ENCODE measurements around the gene TTC21B. TPM values are rescaled to one million over a fixed set of nuclear protein-coding genes. Genes with fewer than 3 reads are reported as not detected.

TTC21B gene
- total and polyA plus RNA-seq, 10 of the 15 experiments (the other 5 are each of a cell fraction or from before 2014, with no cell fraction given): 2.7 to 22.4 (median 11.3) TPM

- DNase-seq (ENCODE audit: low read depth, low spot score) (no peak), ATAC-seq (no peak), FAIRE-seq (no peak)
- H3K36me3 ChIP-seq (ENCODE audit: control insufficient read depth in 2 of 2, insufficient read depth in 2 of 2, low read length in 1 of 2): no peaks in the 10 kb centered on the region; a peak in 1 of 4 replicates
- no peak overlapping the region for H3K4me2 ChIP-seq (ENCODE audit: control insufficient read depth, insufficient read depth)
- TF ChIP-seq IRF4 (IDR thresholded peaks at IDR 0.05; ENCODE audit: low read depth, low read length) (no peak), E4F1 (IDR thresholded peaks at IDR 0.05; ENCODE audit: borderline replicate concordance, partially characterized antibody) (no peak), CREB1 (IDR thresholded peaks at IDR 0.05; ENCODE audit: low read depth) (no peak), PAX5 (IDR thresholded peaks at IDR 0.05; ENCODE audit: borderline replicate concordance, low read depth, low read length) (no peak), TBL1XR1 (IDR thresholded peaks at IDR 0.05; ENCODE audit: low read depth, low read length) (no peak), STAT1 (conservative IDR thresholded peaks at IDR 0.05) (no peak)
- no peaks in the 10 kb centered on the region for H3K4me1 ChIP-seq (ENCODE audit: control insufficient read depth, insufficient read depth, low read length)
- no peaks in the 10 kb centered on the region for H3K9me3 ChIP-seq (replicated peaks; ENCODE audit: control insufficient read depth, insufficient read depth, low read length)
- intact Hi-C loops (cut with micrococcal nuclease; ENCODE audit: unreplicated experiment) (no loop called here), in situ Hi-C loops (cut with MboI) (no loop called here)
- ChIA-PET RAD21 (ENCODE audit: unreplicated experiment) (no interaction called here), SMC1A (ENCODE audit: uncharacterized antibody, unreplicated experiment) (interaction anchor here (1.0 to 1.7 kb wide), 5 partner anchors 13 to 48 kb away, joined by 3 to 8 read pairs (median 4); no protein-coding TSS in a partner anchor), CTCF (interaction anchor here (0.8 kb wide), 1 partner anchor 12 kb away, joined by 3 read pairs; no protein-coding TSS in a partner anchor), POLR2A (interaction anchor here (1.4 kb wide), 1 partner anchor 22 kb away, joined by 4 read pairs; no protein-coding TSS in a partner anchor)
- H3K79me2 ChIP-seq (ENCODE audit: control insufficient read depth, insufficient read depth, low read length): no peaks in the 10 kb centered on the region
- no peaks in the 10 kb centered on the region for H3K27me3 ChIP-seq (replicated peaks in 1 of 2; ENCODE audit: control insufficient read depth in 2 of 2, insufficient read depth in 2 of 2, low read length in 1 of 2)
- H3K4me3 ChIP-seq: no peak overlapping the region
- WGBS (ENCODE audit: insufficient coverage, insufficient replicate concordance, low lambda C conversion rate, missing lambda C conversion rate): 92% methylated on average over 2 of the region's 2 CpGs
- H2AFZ ChIP-seq (ENCODE audit: control insufficient read depth, low read depth, low read length): no peak overlapping the region
- BruUV-seq (replicated peaks): no TSS peak
- H3K9ac ChIP-seq (ENCODE audit: control insufficient read depth, insufficient read depth, low read length): no peak overlapping the region
- H3K27ac ChIP-seq (ENCODE audit: control insufficient read depth, insufficient read depth): no peak overlapping the region
- no peaks in the 10 kb centered on the region for H4K20me1 ChIP-seq (ENCODE audit: control insufficient read depth, insufficient read depth)
Observed at GRCh38 chr2:165904432-165904831, 49.1 kb downstream of the TTC21B start.

Data from GM12878 (cell line).